ENCODE results near the gene PHC3. TPM values are rescaled to one million over a fixed set of nuclear protein-coding genes. Genes with fewer than 3 reads are reported as not detected.

PHC3 gene
- total and polyA plus RNA-seq, 9 donors: 9.9 to 121 (median 90.2) TPM

- H3K4me1 ChIP-seq (ENCODE audit: insufficient read depth): peaks cover 2% of the 10 kb centered on the region
- no peak overlapping the region for H3K27ac ChIP-seq
- no peaks in the 10 kb centered on the region for H3K36me3 ChIP-seq
- H3K4me3 ChIP-seq: no peak overlapping the region
- H3K27me3 ChIP-seq: no peaks in the 10 kb centered on the region
- intact Hi-C loops (cut with DNase I): no loop called here
- 71 to 84% (median 77%) methylated on average over 3 of the region's 3 CpGs for WGBS, 3 donors
- TF ChIP-seq EP300 (IDR thresholded peaks at IDR 0.05): no peak
- no peak for TF ChIP-seq POLR2A (IDR thresholded peaks at IDR 0.05)
- no peak for TF ChIP-seq CTCF (IDR thresholded peaks at IDR 0.05)
- no peak for DNase-seq
- H3K9me3 ChIP-seq: no peaks in the 10 kb centered on the region
Measured at GRCh38 chr3:170108955-170109354, 72.6 kb downstream of the PHC3 start.

GRCh38 chr3:170107941-170108340 is 73.6 kb downstream of the PHC3 start:
- Histone ChIP-seq H3K36me3 (no peaks in the 10 kb centered on the region), H3K9me3 (no peaks in the 10 kb centered on the region), H3K27ac (no peak overlapping the region), H3K27me3 (no peaks in the 10 kb centered on the region), H3K4me3 (no peak overlapping the region), H3K4me1 (ENCODE audit: insufficient read depth) (peaks cover 2% of the 10 kb centered on the region)
- no peak for TF ChIP-seq CTCF (IDR thresholded peaks at IDR 0.05)
- TF ChIP-seq POLR2A (IDR thresholded peaks at IDR 0.05): no peak
- no peak for TF ChIP-seq EP300 (IDR thresholded peaks at IDR 0.05)
- intact Hi-C loops (cut with DNase I): no loop called here
- no peak for DNase-seq
- WGBS, 3 donors: 95 to 96% (median 95%) methylated on average over 1 of the region's 1 CpG

- DNase-seq: no peak
- Histone ChIP-seq H3K9me3 (no peaks in the 10 kb centered on the region), H3K27me3 (no peaks in the 10 kb centered on the region), H3K27ac (no peak overlapping the region), H3K4me3 (no peak overlapping the region), H3K36me3 (no peaks in the 10 kb centered on the region), H3K4me1 (ENCODE audit: insufficient read depth) (no peaks in the 10 kb centered on the region)
- 95 to 96% (median 96%) methylated on average over 8 of the region's 8 CpGs for WGBS, 3 donors
- no peak for TF ChIP-seq CTCF (IDR thresholded peaks at IDR 0.05)
- no peak for TF ChIP-seq POLR2A (IDR thresholded peaks at IDR 0.05)
- no peak for TF ChIP-seq EP300 (IDR thresholded peaks at IDR 0.05)
- intact Hi-C loops (cut with DNase I): no loop called here
Measured at GRCh38 chr3:170102431-170102830, 79.1 kb downstream of the PHC3 start.

GRCh38 chr3:170100944-170101343 is 80.6 kb downstream of the PHC3 start:
- WGBS, 3 donors: 92 to 98% (median 96%) methylated on average over 1 of the region's 1 CpG
- H3K27me3 ChIP-seq: no peaks in the 10 kb centered on the region
- no peaks in the 10 kb centered on the region for H3K9me3 ChIP-seq
- H3K4me1 ChIP-seq (ENCODE audit: insufficient read depth): no peaks in the 10 kb centered on the region
- TF ChIP-seq CTCF (IDR thresholded peaks at IDR 0.05) (no peak), EP300 (IDR thresholded peaks at IDR 0.05) (no peak), POLR2A (IDR thresholded peaks at IDR 0.05) (no peak)
- intact Hi-C loops (cut with DNase I): no loop called here
- H3K27ac ChIP-seq: no peak overlapping the region
- DNase-seq: no peak
- H3K4me3 ChIP-seq: no peak overlapping the region
- no peaks in the 10 kb centered on the region for H3K36me3 ChIP-seq

GRCh38 chr3:170098753-170099152 is 82.8 kb downstream of the PHC3 start:
- DNase-seq: no peak
- intact Hi-C loops (cut with DNase I): no loop called here
- Histone ChIP-seq H3K27me3 (no peaks in the 10 kb centered on the region), H3K36me3 (no peaks in the 10 kb centered on the region), H3K4me3 (no peak overlapping the region), H3K9me3 (no peaks in the 10 kb centered on the region), H3K4me1 (ENCODE audit: insufficient read depth) (no peaks in the 10 kb centered on the region), H3K27ac (no peak overlapping the region)
- WGBS, 3 donors: 80 to 93% (median 82%) methylated on average over 1 of the region's 1 CpG
- TF ChIP-seq EP300 (IDR thresholded peaks at IDR 0.05) (no peak), POLR2A (IDR thresholded peaks at IDR 0.05) (no peak), CTCF (IDR thresholded peaks at IDR 0.05) (no peak)
